Activated naive CD8-positive, alpha-beta T cell treated with anti-CD3 and anti-CD28 coated beads, Interleukin-2, amount 50 U/mL, for 24 hours (primary cell): Measurements from ENCODE around the gene MSI2.

Experiments
- ATAC-seq: fragments of 150-1000 bp; cut with Tn5 transposase; one replicate; pipeline ENCODE4 v1.10.0; 2021
- DNase-seq: peaks from one replicate; pipeline ENCODE4 v3.0.0; 2021
- H3K27ac Mint-ChIP-seq: one replicate; pipeline ENCODE4 v1.8.0; 2021; ENCODE audit warnings: mild to moderate bottlenecking, mixed read lengths
- H3K27me3 Mint-ChIP-seq: one replicate; pipeline ENCODE4 v1.8.0; 2021; ENCODE audit warnings: mixed read lengths
- H3K36me3 Mint-ChIP-seq: one replicate; pipeline ENCODE4 v1.8.0; 2021; ENCODE audit warnings: low read depth, mixed read lengths
- H3K4me1 Mint-ChIP-seq: one replicate; pipeline ENCODE4 v1.8.0; 2021; ENCODE audit warnings: mixed read lengths
- H3K4me3 Mint-ChIP-seq: one replicate; pipeline ENCODE4 v1.8.0; 2021; ENCODE audit warnings: mild to moderate bottlenecking, moderate library complexity, mixed read lengths
- H3K9me3 Mint-ChIP-seq: one replicate; pipeline ENCODE4 v1.8.0; 2021; ENCODE audit warnings: mixed read lengths

Gene MSI2

GRCh38 chr17:57516290-57517230 lies 260.2 kb downstream of the MSI2 start:
- Mint-ChIP-seq H3K4me3 (no peak overlapping the region), H3K9me3 (no peaks in the 10 kb centered on the region), H3K27me3 (no peaks in the 10 kb centered on the region), H3K36me3 (no peaks in the 10 kb centered on the region), H3K4me1 (peaks cover 20% of the 10 kb centered on the region), H3K27ac (no peak overlapping the region)
- ATAC-seq (no peak), DNase-seq (no peak)

DNA sequence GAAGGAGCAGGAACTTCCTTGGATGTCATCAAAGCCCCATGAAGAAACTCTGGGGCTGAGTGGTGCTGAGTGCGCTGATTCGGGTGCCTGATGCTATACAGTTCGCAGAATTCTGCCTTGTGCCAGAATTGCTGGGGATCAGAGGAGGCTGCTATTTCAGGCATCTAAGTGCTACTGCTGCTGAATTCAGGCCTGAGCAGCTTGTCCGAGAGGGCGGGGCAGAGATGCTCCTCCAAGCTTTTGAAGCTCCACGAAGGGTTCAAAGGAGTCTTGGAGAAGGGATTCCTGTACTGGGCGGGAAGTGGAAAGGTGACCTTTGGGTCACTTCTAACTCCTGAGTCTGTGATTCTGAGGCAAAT lies 260.9 kb downstream of the MSI2 start:
- Mint-ChIP-seq H3K27me3 (no peaks in the 10 kb centered on the region), H3K4me3 (no peak overlapping the region), H3K9me3 (no peaks in the 10 kb centered on the region), H3K27ac (no peak overlapping the region), H3K36me3 (no peaks in the 10 kb centered on the region), H3K4me1 (peaks cover 20% of the 10 kb centered on the region)
- ATAC-seq (no peak), DNase-seq (no peak)

GRCh38 chr17:57517632-57518456 lies 261.5 kb downstream of the MSI2 start:
- ATAC-seq: no peak
- Mint-ChIP-seq H3K9me3 (no peaks in the 10 kb centered on the region), H3K36me3 (no peaks in the 10 kb centered on the region), H3K27ac (no peak overlapping the region), H3K4me3 (no peak overlapping the region), H3K4me1 (peaks cover 22% of the 10 kb centered on the region), H3K27me3 (no peaks in the 10 kb centered on the region)
- DNase-seq: no peak

DNA sequence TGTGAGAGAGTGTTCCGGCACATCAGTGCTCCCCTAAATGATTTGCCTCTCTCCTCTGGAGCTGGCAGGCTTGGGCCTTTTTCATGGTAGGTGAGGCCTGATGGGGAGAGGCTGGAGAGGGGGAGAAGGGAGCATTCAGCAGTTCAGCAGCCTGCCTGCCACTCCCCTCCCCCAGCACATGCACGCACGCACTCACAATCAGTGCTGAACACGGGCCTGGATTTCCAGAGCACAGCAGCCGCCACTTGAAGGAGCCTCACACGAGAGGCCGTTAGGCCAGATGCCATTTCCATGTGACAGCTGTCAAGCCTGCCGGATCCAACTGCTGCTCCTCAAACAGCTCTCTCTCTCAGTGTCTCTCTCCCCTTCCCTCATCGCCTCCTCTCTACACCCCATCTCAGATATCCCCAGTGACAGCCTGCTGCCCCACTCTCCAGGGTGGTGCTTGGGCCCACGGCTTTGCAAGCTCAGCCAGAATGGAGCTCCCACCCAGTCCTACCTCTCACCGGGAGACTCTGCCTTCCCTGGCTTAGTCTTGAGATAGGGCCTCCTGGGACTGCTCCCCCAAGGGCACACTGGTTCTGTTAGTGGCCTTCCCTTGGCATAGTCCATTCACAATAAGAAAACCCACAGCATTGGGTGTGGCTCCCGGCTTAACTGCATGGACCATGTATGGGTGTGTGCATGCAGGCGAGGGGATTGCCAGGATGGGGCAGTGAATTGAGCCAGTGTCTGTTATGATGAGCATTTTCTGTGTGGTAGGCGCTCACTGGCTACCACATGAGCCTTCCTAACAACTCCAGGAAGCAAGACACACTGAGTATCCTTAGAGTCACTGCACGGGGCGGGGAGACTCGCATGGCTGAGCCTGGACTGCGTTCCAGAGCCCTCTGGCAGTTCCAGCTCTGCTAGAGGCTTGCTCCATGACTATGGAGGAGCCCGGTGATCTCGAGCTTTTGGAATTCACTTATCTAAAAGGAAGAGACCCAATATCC lies 262.6 kb downstream of the MSI2 start:
- Mint-ChIP-seq H3K4me3 (no peak overlapping the region), H3K27me3 (no peaks in the 10 kb centered on the region), H3K27ac (no peak overlapping the region), H3K9me3 (no peaks in the 10 kb centered on the region), H3K36me3 (no peaks in the 10 kb centered on the region), H3K4me1 (peaks cover 23% of the 10 kb centered on the region)
- DNase-seq: no peak
- no peak for ATAC-seq

GRCh38 chr17:57519800-57520199 lies 263.5 kb downstream of the MSI2 start:
- Mint-ChIP-seq H3K36me3 (no peaks in the 10 kb centered on the region), H3K4me1 (peaks cover 23% of the 10 kb centered on the region), H3K27me3 (no peaks in the 10 kb centered on the region), H3K27ac (no peak overlapping the region), H3K4me3 (no peak overlapping the region), H3K9me3 (no peaks in the 10 kb centered on the region)
- no peak for ATAC-seq
- DNase-seq: no peak

GRCh38 chr17:57521606-57522005 lies 265.3 kb downstream of the MSI2 start:
- no peak for ATAC-seq
- H3K36me3 Mint-ChIP-seq: no peaks in the 10 kb centered on the region

DNA sequence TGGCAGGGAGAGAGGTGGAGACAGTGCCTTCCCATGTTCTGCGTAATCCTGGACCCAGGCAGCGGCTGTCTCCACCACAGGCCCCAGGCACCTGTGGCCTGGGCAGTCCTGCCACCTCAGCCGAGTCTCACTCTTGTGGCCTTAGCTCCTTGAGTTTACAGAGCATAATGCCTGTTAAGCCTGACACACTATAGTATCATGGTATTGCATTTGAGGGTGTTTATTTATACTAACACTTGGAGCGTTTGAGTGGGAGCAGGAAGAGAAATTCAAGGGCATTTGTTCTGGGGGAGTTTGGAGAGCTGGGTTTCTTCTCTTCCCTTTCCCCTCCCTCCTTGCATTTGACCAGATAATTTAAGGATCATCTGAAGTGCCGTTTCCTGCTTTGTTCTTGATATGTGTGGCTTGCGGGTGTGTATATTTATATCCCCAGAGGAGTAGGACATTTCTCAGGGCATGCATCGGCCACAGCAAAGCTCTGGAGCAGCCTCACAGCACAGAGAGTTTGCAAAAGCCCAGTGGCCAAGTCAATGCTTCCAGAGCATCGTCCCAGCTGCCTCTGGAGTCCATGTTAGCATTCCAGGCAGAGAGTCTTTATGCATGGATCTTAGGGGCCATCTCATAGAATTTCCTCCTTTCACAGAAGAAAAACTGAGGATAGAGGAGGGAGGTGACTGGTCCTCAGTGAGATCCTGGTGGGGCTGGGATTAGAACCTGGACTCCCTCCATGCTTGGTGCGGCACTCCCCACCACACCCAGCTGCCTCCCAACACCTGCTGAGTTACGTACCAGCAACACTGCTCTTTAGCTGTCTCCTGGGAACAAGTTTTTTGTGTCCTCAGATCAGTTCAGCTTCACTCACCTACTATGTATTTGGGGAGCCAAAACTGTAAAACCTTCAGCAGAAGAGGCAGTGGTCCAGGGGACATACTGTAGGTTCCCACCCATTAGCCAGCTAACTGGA lies 266.0 kb downstream of the MSI2 start:
- Mint-ChIP-seq H3K4me1 (peaks cover 23% of the 10 kb centered on the region), H3K36me3 (no peaks in the 10 kb centered on the region), H3K27ac (no peak overlapping the region), H3K9me3 (no peaks in the 10 kb centered on the region), H3K4me3 (no peak overlapping the region), H3K27me3 (no peaks in the 10 kb centered on the region)
- ATAC-seq (no peak), DNase-seq (no peak)

More at GRCh38 chr17:57521606-57522005, 265.3 kb downstream of the MSI2 start:
- DNase-seq: no peak
- peaks cover 23% of the 10 kb centered on the region for H3K4me1 Mint-ChIP-seq
- H3K4me3 Mint-ChIP-seq: no peak overlapping the region
- no peaks in the 10 kb centered on the region for H3K27me3 Mint-ChIP-seq
- no peaks in the 10 kb centered on the region for H3K9me3 Mint-ChIP-seq
- no peak overlapping the region for H3K27ac Mint-ChIP-seq

- no peak overlapping the region for H3K4me3 Mint-ChIP-seq
- H3K9me3 Mint-ChIP-seq: no peaks in the 10 kb centered on the region
- H3K36me3 Mint-ChIP-seq: no peaks in the 10 kb centered on the region
- DNase-seq (no peak), ATAC-seq (no peak)
- H3K27ac Mint-ChIP-seq: peak overlapping the region; percentile 41
- H3K27me3 Mint-ChIP-seq: no peaks in the 10 kb centered on the region
- peaks cover 23% of the 10 kb centered on the region for H3K4me1 Mint-ChIP-seq
Measured at GRCh38 chr17:57523926-57524632, 267.8 kb downstream of the MSI2 start.

DNA sequence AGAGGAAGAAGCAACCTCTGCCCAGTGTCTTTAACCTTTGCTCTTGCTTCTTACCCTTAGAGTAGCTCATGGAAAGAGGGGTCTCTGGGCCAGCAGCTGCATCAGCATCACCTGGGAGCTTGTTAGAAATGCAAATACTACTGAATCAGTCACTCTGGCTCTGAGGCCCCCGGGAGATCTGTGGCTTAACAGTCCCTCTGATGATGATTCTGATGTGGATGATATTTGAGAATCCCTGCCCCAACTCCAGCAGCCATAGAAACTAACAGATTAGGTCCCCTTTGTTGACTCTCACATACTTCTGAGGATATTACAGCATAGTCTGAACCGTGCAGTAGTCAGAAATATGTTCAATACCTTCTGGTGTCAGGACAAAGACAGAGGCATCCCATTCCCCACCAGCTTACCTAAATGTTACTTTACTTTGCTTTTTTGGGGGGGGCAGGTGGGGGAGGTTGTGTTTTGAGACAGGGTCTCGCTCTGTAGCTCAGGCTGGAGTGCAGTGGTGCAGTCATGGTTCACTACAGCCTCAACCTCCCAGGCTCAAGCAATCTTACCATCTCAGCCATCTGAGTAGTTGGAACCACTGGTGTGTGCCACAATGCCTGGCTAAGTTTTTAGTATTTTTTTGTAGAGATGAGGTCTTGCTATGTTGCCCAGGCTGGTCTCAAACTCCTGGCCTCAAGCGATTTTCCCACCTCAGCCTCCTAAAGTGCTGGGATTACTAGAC lies 268.7 kb downstream of the MSI2 start:
- ATAC-seq (peak; percentile 36), DNase-seq (no peak)
- no peaks in the 10 kb centered on the region for H3K27me3 Mint-ChIP-seq
- no peaks in the 10 kb centered on the region for H3K36me3 Mint-ChIP-seq
- H3K4me3 Mint-ChIP-seq: no peak overlapping the region
- peaks cover 31% of the 10 kb centered on the region for H3K4me1 Mint-ChIP-seq
- H3K9me3 Mint-ChIP-seq: no peaks in the 10 kb centered on the region
- H3K27ac Mint-ChIP-seq: peak overlapping the region; percentile 41

GRCh38 chr17:57527221-57528057 lies 271.1 kb downstream of the MSI2 start:
- Mint-ChIP-seq H3K27ac (no peak overlapping the region), H3K9me3 (no peaks in the 10 kb centered on the region), H3K36me3 (peaks cover 2% of the 10 kb centered on the region), H3K4me1 (peaks cover 53% of the 10 kb centered on the region), H3K4me3 (no peak overlapping the region), H3K27me3 (no peaks in the 10 kb centered on the region)
- ATAC-seq: no peak
- DNase-seq: no peak

GRCh38 chr17:57528058-57528451 lies 271.7 kb downstream of the MSI2 start:
- Mint-ChIP-seq H3K27ac (no peak overlapping the region), H3K4me3 (no peak overlapping the region), H3K27me3 (no peaks in the 10 kb centered on the region), H3K4me1 (peaks cover 58% of the 10 kb centered on the region), H3K36me3 (peaks cover 2% of the 10 kb centered on the region), H3K9me3 (no peaks in the 10 kb centered on the region)
- no peak for DNase-seq
- ATAC-seq: no peak

GRCh38 chr17:57530026-57530425 lies 273.7 kb downstream of the MSI2 start:
- H3K9me3 Mint-ChIP-seq: no peaks in the 10 kb centered on the region
- no peaks in the 10 kb centered on the region for H3K27me3 Mint-ChIP-seq
- H3K4me3 Mint-ChIP-seq: no peak overlapping the region
- H3K4me1 Mint-ChIP-seq: peaks cover 51% of the 10 kb centered on the region
- peaks cover 2% of the 10 kb centered on the region for H3K36me3 Mint-ChIP-seq
- DNase-seq (no peak), ATAC-seq (no peak)
- H3K27ac Mint-ChIP-seq: no peak overlapping the region
